H9 (cell line): ENCODE data around the gene ANAPC15. TPM values are rescaled to one million over a fixed set of nuclear protein-coding genes. Genes with fewer than 3 reads are reported as not detected.

Experiments
- DNase-seq: peaks from one replicate; pipeline ENCODE4 v3.0.0-alpha.2; 2017
- H2AFZ ChIP-seq: one replicate; pipeline ENCODE4 v1.6.1; 2013; ENCODE audit warnings: mild to moderate bottlenecking, low read length, control low read depth, moderate library complexity
- H2AK5ac ChIP-seq: 2 replicates; pipeline ENCODE4 v1.6.1; 2013; ENCODE audit warnings: low read length, control low read depth, mixed read lengths; ENCODE audit not compliant: insufficient read length
- H2BK120ac ChIP-seq: one replicate; pipeline ENCODE4 v1.6.1; 2013; ENCODE audit warnings: low read depth, mild to moderate bottlenecking, low read length, control low read depth, inconsistent platforms; ENCODE audit not compliant: poor library complexity, severe bottlenecking
- H2BK12ac ChIP-seq: 2 replicates; pipeline ENCODE4 v1.6.1; 2013; ENCODE audit warnings: low read length, control low read depth, mixed read lengths, low read depth; ENCODE audit not compliant: insufficient read length
- H2BK15ac ChIP-seq: 2 replicates; pipeline ENCODE4 v1.6.1; 2013; ENCODE audit warnings: low read depth, low read length, control low read depth
- H2BK20ac ChIP-seq: one replicate; pipeline ENCODE4 v1.6.1; 2013; ENCODE audit warnings: low read depth, mild to moderate bottlenecking, low read length, control low read depth, inconsistent platforms; ENCODE audit not compliant: poor library complexity, severe bottlenecking
- H2BK5ac ChIP-seq: 2 replicates; pipeline ENCODE4 v1.6.1; 2013; ENCODE audit warnings: low read length, control low read depth, mixed read lengths; ENCODE audit not compliant: insufficient read length
- H3K14ac ChIP-seq: 2 replicates; pipeline ENCODE4 v1.6.1; 2013; ENCODE audit warnings: low read length, control low read depth; ENCODE audit not compliant: insufficient read depth
- H3K18ac ChIP-seq: 2 replicates; pipeline ENCODE4 v1.6.1; 2013; ENCODE audit warnings: low read depth, mild to moderate bottlenecking, mixed read lengths, low read length, control low read depth; ENCODE audit not compliant: insufficient read length
- H3K23ac ChIP-seq: 2 replicates; pipeline ENCODE4 v1.6.1; 2013; ENCODE audit warnings: low read length, control low read depth, mixed read lengths, low read depth; ENCODE audit not compliant: insufficient read length
- H3K23me2 ChIP-seq: 2 replicates; pipeline ENCODE4 v1.6.1; 2013; ENCODE audit warnings: low read depth, mild to moderate bottlenecking, mixed read lengths, low read length, control low read depth; ENCODE audit not compliant: insufficient read length, poor library complexity, severe bottlenecking
- H3K27ac ChIP-seq: 2 replicates; pipeline ENCODE4 v1.5.1; 2013; ENCODE audit warnings: low read length, control low read depth, mixed read lengths, low read depth; ENCODE audit not compliant: insufficient read length
- H3K27me3 ChIP-seq: 2 replicates; pipeline ENCODE4 v1.6.1; 2013; ENCODE audit warnings: low read length, control low read depth, inconsistent platforms; ENCODE audit not compliant: insufficient read depth
- H3K4ac ChIP-seq: 2 replicates; pipeline ENCODE4 v1.6.1; 2013; ENCODE audit warnings: low read depth, mild to moderate bottlenecking, control low read depth, inconsistent platforms, low read length, moderate library complexity
- H3K4me1 ChIP-seq: 2 replicates; pipeline ENCODE4 v1.6.1; 2013; ENCODE audit warnings: low read length, control low read depth, inconsistent platforms; ENCODE audit not compliant: insufficient read depth
- H3K4me2 ChIP-seq: 2 replicates; pipeline ENCODE4 v1.6.1; 2013; ENCODE audit warnings: low read length, control low read depth, mixed read lengths; ENCODE audit not compliant: insufficient read length, insufficient read depth
- H3K56ac ChIP-seq: 2 replicates; pipeline ENCODE4 v1.6.1; 2013; ENCODE audit warnings: low read depth, mild to moderate bottlenecking, mixed read lengths, low read length, control low read depth; ENCODE audit not compliant: insufficient read length
- H3K79me1 ChIP-seq: 2 replicates; pipeline ENCODE4 v1.6.1; 2013; ENCODE audit warnings: low read depth, mild to moderate bottlenecking, moderate library complexity, low read length, control low read depth, inconsistent platforms; ENCODE audit not compliant: insufficient read depth, poor library complexity, severe bottlenecking
- H3K79me2 ChIP-seq: 2 replicates; pipeline ENCODE4 v1.6.1; 2013; ENCODE audit warnings: low read length, control low read depth, inconsistent platforms; ENCODE audit not compliant: insufficient read depth
- H3K9ac ChIP-seq: 2 replicates; pipeline ENCODE4 v1.6.1; 2013; ENCODE audit warnings: low read length, control low read depth, mixed read lengths; ENCODE audit not compliant: insufficient read length; ENCODE audit errors: extremely low read depth
- H3K9me3 ChIP-seq: one replicate; pipeline ENCODE4 v1.6.1; 2013; ENCODE audit warnings: low read depth, low read length, inconsistent platforms; ENCODE audit not compliant: control insufficient read depth
- H3T11ph ChIP-seq: one replicate; pipeline ENCODE4 v1.6.1; 2013; ENCODE audit warnings: mild to moderate bottlenecking, low read length, control low read depth, inconsistent platforms
- H4K20me1 ChIP-seq: one replicate; pipeline ENCODE4 v1.6.1; 2013; ENCODE audit not compliant: control insufficient read depth, insufficient read length, insufficient read depth
- H4K5ac ChIP-seq: 2 replicates; pipeline ENCODE4 v1.6.1; 2013; ENCODE audit warnings: low read depth, mild to moderate bottlenecking, mixed read lengths, low read length, control low read depth; ENCODE audit not compliant: insufficient read length
- H4K8ac ChIP-seq: replicated peaks from 2 replicates; pipeline ENCODE4 v1.6.1; 2013; ENCODE audit warnings: low read length, control low read depth, mixed read lengths, low read depth; ENCODE audit not compliant: insufficient read length
- H4K91ac ChIP-seq: 2 replicates; pipeline ENCODE4 v1.6.1; 2013; ENCODE audit warnings: low read depth, mild to moderate bottlenecking, moderate library complexity, mixed read lengths, low read length, control low read depth; ENCODE audit not compliant: insufficient read length
- H3K27ac Mint-ChIP-seq, 3 experiments: 2 replicates in 2 of 3; 3 replicates in 1 of 3; pipeline ENCODE4 v1.8.0; 2020 to 2021; ENCODE audit warnings: mixed read lengths in 3 of 3, mild to moderate bottlenecking in 1 of 3, moderate library complexity in 1 of 3
- H3K27me3 Mint-ChIP-seq: 2 replicates; pipeline ENCODE4 v1.8.0; 2021; ENCODE audit warnings: low read depth, mild to moderate bottlenecking, moderate library complexity, mixed read lengths
- H3K36me3 Mint-ChIP-seq, 3 experiments: 2 replicates in 2 of 3; 3 replicates in 1 of 3; pipeline ENCODE4 v1.8.0; 2020 to 2021; ENCODE audit warnings: low read depth in 3 of 3, mixed read lengths in 3 of 3; ENCODE audit not compliant: insufficient read depth in 1 of 3
- H3K4me1 Mint-ChIP-seq, 2 experiments: 2 replicates each; pipeline ENCODE4 v1.8.0; 2020; ENCODE audit warnings: mixed read lengths in 2 of 2
- H3K4me3 Mint-ChIP-seq, 2 experiments: 2 replicates in 1 of 2; 3 replicates in 1 of 2; pipeline ENCODE4 v1.8.0; 2020 to 2021; ENCODE audit warnings: mild to moderate bottlenecking in 2 of 2, mixed read lengths in 2 of 2, moderate library complexity in 1 of 2
- H3K9me3 Mint-ChIP-seq, 2 experiments: 2 replicates in 1 of 2; 3 replicates in 1 of 2; pipeline ENCODE4 v1.8.0; 2020; ENCODE audit warnings: mild to moderate bottlenecking in 2 of 2, mixed read lengths in 2 of 2, moderate library complexity in 1 of 2
- whole genome bisulfite sequencing: extraction: QIAGEN DNeasy Blood & Tissue Kit; methylation state at CpG from one replicate; pipeline ENCODE4 v1.1.7; 2013; ENCODE audit warnings: missing lambda C conversion rate, low lambda C conversion rate, mixed read lengths; ENCODE audit not compliant: insufficient read length; ENCODE audit errors: extremely low coverage; 5-methylcytosine and 5-hydroxymethylcytosine counted together
- total RNA-seq: library from RNA; stranded (reverse); gene quantifications from 2 replicates; pipeline ENCODE4 v1.2.1, GENCODE V29; 2021
- TF ChIP-seq, protein P1 (sequence below): fragments of 200-600 bp; sonication (generic); conservative IDR thresholded peaks from 3 replicates; pipeline ENCODE4 v1.8.0; 2021; ENCODE audit warnings: antibody characterized with exemption, mild to moderate bottlenecking

The ANAPC15 gene
- total RNA-seq, 1 experiment from 2014 or later = 72.6 TPM

DNA sequence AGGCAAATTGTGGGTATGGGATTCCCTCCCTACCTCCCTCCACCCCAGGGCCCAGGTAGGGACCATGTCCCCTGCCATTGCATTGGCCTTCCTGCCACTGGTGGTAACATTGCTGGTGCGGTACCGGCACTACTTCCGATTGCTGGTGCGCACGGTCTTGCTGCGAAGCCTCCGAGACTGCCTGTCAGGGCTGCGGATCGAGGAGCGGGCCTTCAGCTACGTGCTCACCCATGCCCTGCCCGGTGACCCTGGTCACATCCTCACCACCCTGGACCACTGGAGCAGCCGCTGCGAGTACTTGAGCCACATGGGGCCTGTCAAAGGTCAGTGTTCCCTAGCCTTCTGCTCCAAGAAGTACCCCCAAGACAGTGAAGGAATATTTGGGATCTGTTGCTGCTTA, 6.6 kb downstream of the ANAPC15 start, which contains the start of gene TOMT:
Gene TOMT (plus strand): TSS at position 37 of the 400 bp plus-strand sequence. CDS start 28 bp downstream, at position 65.
- Histone ChIP-seq H2AK5ac (no peak within 1 kb of the TSS), H3K23ac (no peak within 1 kb of the TSS), H2BK5ac (no peak within 1 kb of the TSS), H3K9ac (no peak within 1 kb of the TSS), H2AFZ (no peak within 1 kb of the TSS), H3K23me2 (peaks cover 7% of the 10 kb centered on the region), H2BK12ac (no peak within 1 kb of the TSS), H4K8ac (no peak within 1 kb of the TSS), H3K27ac (no peak within 1 kb of the TSS), H4K20me1 (peaks cover 2% of the 10 kb centered on the region), H2BK120ac (no peak within 1 kb of the TSS), H3K79me2 (peaks cover 13% of the 10 kb centered on the region; the same call in 1 of the 2 replicates), H3K27me3 (no peaks in the 10 kb centered on the region), H4K91ac (no peak within 1 kb of the TSS), H3K4me2 (no peak within 1 kb of the TSS), H2BK20ac (no peak within 1 kb of the TSS), H3K9me3 (no peaks in the 10 kb centered on the region), H3K18ac (no peak within 1 kb of the TSS), H3K4me1 (no peaks in the 10 kb centered on the region; the same call in 1 of the 2 replicates), H3K4ac (no peak within 1 kb of the TSS), H3K56ac (no peak within 1 kb of the TSS), H4K5ac (no peak within 1 kb of the TSS), H3K79me1 (peaks cover 3% of the 10 kb centered on the region), H2BK15ac (no peak within 1 kb of the TSS), H3T11ph (no peak within 1 kb of the TSS), H3K14ac (no peak within 1 kb of the TSS; the same call in 1 of the 2 replicates)
- no peaks in the 10 kb centered on the region for H3K27me3 Mint-ChIP-seq
- no peak within 1 kb of the TSS for H3K4me3 Mint-ChIP-seq
- WGBS = no CpG with 5 or more reads among the region's 14 CpGs
- H3K27ac Mint-ChIP-seq = peak within 1 kb of the TSS in 2 of 3 experiments; percentile 12 to 25; a peak in 2 of 7 replicates
- DNase-seq = no peak
- peaks cover 4 to 40% (median 14%) of the 10 kb centered on the region in 3 experiments; a peak in 6 of 7 replicates for H3K36me3 Mint-ChIP-seq
- peaks cover 24 to 26% of the 10 kb centered on the region in 2 experiments for H3K4me1 Mint-ChIP-seq
- TF ChIP-seq, protein P1, sequence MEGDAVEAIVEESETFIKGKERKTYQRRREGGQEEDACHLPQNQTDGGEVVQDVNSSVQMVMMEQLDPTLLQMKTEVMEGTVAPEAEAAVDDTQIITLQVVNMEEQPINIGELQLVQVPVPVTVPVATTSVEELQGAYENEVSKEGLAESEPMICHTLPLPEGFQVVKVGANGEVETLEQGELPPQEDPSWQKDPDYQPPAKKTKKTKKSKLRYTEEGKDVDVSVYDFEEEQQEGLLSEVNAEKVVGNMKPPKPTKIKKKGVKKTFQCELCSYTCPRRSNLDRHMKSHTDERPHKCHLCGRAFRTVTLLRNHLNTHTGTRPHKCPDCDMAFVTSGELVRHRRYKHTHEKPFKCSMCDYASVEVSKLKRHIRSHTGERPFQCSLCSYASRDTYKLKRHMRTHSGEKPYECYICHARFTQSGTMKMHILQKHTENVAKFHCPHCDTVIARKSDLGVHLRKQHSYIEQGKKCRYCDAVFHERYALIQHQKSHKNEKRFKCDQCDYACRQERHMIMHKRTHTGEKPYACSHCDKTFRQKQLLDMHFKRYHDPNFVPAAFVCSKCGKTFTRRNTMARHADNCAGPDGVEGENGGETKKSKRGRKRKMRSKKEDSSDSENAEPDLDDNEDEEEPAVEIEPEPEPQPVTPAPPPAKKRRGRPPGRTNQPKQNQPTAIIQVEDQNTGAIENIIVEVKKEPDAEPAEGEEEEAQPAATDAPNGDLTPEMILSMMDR = no peak
- no peaks in the 10 kb centered on the region for H3K9me3 Mint-ChIP-seq
